Cerebellar cortex (tissue), 1 donor: Measurements from ENCODE around the gene CLEC16A.

Experiments used
- DNase-seq: peaks from one replicate; pipeline ENCODE4 v3.0.0-alpha.2; 2015; ENCODE audit warnings: low spot score

The CLEC16A gene

DNA sequence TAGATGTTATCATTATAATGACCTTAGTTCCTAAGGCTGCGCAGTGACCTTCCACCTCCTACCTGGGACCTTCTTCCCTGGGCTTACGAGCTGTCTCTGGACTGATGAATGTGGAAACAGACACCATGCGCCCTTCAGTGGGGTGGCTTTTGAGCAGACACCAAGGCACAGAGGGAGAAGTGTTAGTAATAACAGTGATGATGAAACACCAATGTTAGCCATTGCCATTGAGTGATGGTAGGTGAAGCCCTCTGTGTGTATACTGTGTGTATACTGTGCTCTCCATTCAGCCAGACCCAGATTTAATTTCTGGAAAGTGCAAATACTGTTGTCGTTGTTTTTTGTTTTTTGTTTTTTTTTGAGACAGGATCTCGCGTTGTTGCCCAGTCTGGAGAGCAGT, 44.5 kb downstream of the CLEC16A start:
- no peak for DNase-seq

DNA sequence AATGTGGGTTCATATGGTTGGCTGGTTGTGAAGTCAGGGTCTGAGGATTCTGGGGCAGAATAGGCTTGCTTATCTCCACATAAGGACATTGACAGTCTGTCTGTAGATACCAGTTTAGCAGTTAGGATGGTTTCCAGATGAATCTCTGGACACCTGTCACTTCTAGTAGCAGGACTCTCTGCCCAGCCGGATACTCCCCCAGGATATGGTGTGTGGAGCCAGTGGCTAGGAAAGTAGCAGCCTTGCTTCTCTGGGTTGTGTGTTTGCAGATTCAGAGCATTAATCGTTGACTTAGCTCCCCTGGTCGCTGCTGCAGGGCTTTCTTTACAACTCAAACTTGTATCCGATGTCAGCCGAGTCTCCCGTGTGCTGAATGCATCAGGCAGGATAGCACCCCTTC, 45.2 kb downstream of the CLEC16A start:
- DNase-seq = peak; percentile 25

GRCh38 chr16:10990378-10990777, 46.0 kb downstream of the CLEC16A start:
- no peak for DNase-seq

GRCh38 chr16:10992112-10992511, 47.7 kb downstream of the CLEC16A start:
- DNase-seq = no peak

GRCh38 chr16:10992797-10993196, 48.4 kb downstream of the CLEC16A start:
- DNase-seq = no peak

GRCh38 chr16:10993649-10994048, 49.3 kb downstream of the CLEC16A start:
- no peak for DNase-seq

DNA sequence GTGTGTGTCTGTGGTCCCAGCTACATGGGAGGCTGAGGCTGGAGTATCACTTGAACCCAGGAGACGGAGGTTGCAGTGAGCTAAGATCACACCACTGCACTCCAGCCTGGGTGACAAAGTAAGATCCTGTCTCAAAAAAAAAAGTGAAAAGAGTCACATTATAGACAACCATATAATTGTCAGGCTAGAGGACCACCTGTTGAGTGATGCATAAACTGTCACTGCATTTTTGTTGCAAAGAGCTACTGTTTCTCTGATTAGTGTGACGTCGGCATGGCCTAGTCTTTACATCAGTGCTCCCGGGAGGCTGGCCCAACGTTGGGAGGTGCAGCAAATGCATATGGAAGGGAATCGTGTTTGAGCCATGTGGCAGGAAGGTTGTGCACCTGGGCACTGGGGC, 50.2 kb downstream of the CLEC16A start:
- DNase-seq = no peak

- no peak for DNase-seq
Observed at GRCh38 chr16:10995565-10995964, 51.2 kb downstream of the CLEC16A start.

GRCh38 chr16:10997485-10997884, 53.1 kb downstream of the CLEC16A start:
- DNase-seq = no peak

DNA sequence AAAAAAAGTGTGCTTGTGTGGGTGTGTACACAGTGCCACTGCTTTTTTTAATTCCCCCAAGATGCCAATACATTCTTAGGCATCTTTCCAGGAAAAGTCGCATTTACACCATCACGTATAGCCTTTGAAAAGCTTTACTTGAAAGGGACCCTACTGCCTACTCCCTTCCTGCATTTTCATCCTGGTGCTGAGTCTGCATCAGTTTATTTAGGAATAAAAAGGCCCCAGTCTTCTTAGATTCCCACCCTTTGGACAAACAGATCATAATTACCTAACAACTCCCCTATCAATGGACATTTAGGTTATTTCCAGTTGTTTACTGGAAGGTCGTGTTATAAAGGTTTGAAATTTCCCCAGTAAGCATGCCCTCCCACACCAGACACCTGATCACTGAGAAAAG, 54.9 kb downstream of the CLEC16A start:
- no peak for DNase-seq

DNA sequence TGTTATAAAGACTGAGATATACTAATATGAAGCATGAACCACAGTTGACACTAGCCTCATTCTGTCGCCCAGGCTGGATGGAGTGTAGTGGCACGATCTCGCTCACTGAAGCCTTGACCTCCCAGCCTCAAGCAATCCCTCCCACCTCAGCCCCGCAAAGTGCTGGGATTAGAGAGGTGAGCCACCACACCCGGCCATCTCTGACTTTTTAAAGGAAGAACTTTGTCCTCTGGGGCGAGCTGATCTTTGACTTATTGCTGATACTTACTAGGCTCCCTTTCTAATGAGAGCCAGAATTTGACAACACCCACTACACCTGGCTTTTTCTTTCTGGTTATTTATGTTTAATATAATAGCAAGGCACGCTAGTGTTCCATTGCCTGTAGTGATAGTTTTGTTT, 57.2 kb downstream of the CLEC16A start:
- DNase-seq = no peak

GRCh38 chr16:11003141-11003540, 58.8 kb downstream of the CLEC16A start:
- no peak for DNase-seq

GRCh38 chr16:11004351-11004750, 60.0 kb downstream of the CLEC16A start:
- DNase-seq = no peak

DNA sequence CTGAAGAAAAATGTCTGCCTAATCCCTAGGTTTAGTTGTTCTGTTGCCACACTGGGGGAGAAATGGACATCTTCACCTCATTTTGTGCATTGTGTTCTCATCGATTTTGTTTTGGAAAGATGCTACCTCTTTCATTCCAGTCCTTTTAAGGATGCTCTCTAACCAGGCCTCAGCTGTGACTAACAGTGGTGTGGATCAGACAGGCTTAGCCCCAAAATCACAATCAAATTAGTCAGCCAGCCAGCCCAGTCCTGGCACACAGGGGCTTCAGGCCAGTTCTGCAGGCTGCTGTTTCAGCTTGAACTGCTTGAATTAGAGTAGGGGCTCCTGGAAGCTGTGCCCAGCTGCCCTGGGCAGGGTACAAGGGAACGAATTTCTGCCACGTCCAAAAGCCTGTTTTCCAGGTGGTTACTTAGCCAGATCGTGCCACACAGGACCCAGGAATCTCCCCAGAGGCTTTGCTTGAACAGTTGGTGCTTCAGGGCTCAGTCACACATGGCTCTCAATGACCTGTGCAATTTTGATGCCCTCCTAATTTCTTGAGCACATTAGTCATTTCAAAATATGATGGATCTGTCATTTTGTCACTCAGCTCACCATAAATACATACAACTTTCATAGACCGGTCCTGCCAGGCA, 60.7 kb downstream of the CLEC16A start:
- no peak for DNase-seq

GRCh38 chr16:11005611-11005975, 61.2 kb downstream of the CLEC16A start:
- DNase-seq = no peak

GRCh38 chr16:11006656-11007055, 62.3 kb downstream of the CLEC16A start:
- no peak for DNase-seq

DNA sequence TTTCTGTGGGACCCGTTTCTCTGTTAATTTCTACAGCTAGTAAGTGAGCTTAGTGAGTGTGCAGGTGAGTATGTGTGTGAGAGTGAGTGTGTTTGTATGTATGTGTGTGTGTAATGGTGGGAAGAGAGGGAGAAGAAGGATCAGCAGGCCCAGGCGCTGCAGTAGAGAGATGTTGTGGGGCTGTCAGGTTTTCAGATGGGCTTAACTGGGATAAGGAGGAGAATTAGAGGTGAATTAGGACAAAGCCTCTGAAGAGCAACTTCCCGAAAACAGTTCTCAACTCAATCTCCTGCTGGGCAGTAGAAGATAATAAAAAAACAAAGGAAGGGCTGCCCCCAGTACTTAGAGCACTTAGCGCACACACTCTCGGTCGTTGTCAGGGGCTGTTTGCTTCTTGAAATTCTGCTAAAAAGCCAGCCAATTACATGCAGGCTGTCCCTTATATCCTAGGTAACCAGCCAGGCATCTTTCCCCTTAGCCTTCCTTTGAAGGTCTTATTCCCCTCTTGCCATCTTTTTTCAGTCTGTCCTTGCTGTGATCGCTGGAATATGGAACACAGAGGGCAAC, 63.4 kb downstream of the CLEC16A start:
- DNase-seq = no peak

DNA sequence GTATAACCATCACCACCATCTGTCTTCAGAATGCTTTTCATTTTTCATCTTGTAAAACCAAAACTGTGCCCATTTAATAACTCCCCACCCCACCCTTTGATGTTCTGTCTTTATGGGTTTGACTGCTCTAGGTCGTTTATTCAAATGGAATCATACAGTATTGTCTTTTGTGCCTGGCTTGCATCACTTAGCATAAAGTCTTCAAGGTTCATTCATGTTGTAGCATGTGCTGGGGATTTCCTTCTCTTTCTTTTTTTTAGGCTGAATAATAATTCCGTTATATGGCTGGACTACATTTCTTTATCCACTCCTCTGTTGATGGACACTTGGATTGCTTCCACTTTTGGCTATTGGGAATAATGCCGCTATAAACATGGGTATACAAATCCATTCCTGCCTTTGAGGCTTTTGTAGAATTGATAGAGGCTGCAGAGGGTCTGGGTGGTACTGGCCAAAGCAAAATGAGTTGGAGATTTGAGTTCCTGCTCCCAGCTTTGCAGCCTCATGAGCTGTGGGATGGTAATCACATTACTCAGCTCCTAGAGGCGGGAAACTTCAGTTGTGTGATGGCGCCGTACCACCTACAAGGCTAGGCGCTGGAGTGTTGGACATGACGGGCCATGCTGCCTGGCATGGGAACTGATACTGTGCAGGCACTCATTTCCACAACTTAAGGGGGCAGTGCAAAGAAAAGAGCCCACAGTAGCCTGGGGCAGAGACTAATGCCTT, 64.8 kb downstream of the CLEC16A start:
- DNase-seq = no peak

- DNase-seq = no peak
Observed at GRCh38 chr16:11010575-11011221, 66.3 kb downstream of the CLEC16A start.

DNA sequence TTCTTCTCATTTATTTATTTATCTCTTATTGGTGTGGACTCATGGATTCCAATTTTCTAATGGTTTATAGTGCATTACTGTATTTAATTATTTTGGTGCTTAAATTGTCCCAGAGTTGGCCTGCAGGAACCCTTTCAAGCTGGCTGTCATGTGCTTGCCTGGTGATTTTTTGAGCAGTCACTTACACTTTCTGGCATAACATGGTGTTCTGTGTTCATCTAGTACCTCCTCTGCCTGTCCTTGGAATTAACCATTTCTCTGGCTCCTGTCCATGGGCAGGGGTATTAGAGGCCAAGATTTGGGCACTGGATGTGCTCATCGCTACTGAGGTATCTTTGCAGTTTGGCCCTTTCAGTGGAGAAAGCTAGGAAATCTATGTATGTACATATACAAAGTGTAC, 67.0 kb downstream of the CLEC16A start:
- DNase-seq = no peak

GRCh38 chr16:11012841-11013240, 68.5 kb downstream of the CLEC16A start:
- no peak for DNase-seq

DNA sequence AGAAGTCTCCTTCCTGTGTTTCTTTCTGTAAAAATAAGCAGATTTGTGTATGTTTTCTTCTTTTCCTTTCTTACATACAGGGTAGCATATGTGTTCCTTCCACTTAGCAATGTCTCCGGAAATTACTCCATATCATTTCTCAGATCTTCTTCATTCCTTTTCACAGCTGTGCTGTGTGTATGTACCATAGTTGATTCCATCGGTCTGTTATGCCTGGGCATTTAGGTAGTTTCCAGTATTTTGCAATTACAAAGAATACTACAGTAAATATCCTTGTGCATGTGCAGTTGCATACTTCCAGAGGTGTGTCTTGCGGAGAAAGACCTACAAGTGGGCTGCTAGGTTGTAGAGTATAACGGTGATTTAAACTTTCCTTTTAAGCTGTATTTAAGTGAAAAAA, 69.8 kb downstream of the CLEC16A start:
- no peak for DNase-seq

- no peak for DNase-seq
Observed at GRCh38 chr16:11015076-11015475, 70.7 kb downstream of the CLEC16A start.
